Muscle layer of duodenum (tissue), 2 donors: ENCODE results near the gene SLC25A39.

Experiments used
- H3K27ac ChIP-seq: one replicate; pipeline ENCODE4 v1.7.0; 2013; ENCODE audit warnings: mild to moderate bottlenecking, low read length
- H3K27me3 ChIP-seq: one replicate; pipeline ENCODE4 v1.7.0; 2013; ENCODE audit warnings: low read depth, mild to moderate bottlenecking, control low read depth, low read length
- H3K36me3 ChIP-seq, 2 donors: one replicate each; pipeline ENCODE4 v1.7.0; 2013; ENCODE audit warnings: low read length in 2 of 2, control low read depth in 1 of 2, mild to moderate bottlenecking in 1 of 2; ENCODE audit not compliant: insufficient read depth in 2 of 2, control insufficient read depth in 1 of 2
- H3K4me1 ChIP-seq, 2 donors: one replicate each; pipeline ENCODE4 v1.7.0; 2013; ENCODE audit warnings: low read length in 2 of 2, mild to moderate bottlenecking in 2 of 2, control low read depth in 1 of 2, moderate library complexity in 1 of 2; ENCODE audit not compliant: insufficient read depth in 2 of 2, control insufficient read depth in 1 of 2
- H3K4me3 ChIP-seq, 2 donors: one replicate each; pipeline ENCODE4 v1.7.0; 2013; ENCODE audit warnings: low read length in 2 of 2, low read depth in 1 of 2, mild to moderate bottlenecking in 1 of 2
- H3K9me3 ChIP-seq, 2 donors: one replicate each; pipeline ENCODE4 v1.7.0; 2013; ENCODE audit warnings: low read length in 2 of 2, control low read depth in 1 of 2, mild to moderate bottlenecking in 1 of 2; ENCODE audit not compliant: control insufficient read depth in 1 of 2
- donor health status: healthy.

Gene SLC25A39

GRCh38 chr17:44361292-44362260, 37.0 kb upstream of the SLC25A39 start:
- no peaks in the 10 kb centered on the region for H3K36me3 ChIP-seq
- no peaks in the 10 kb centered on the region for H3K9me3 ChIP-seq
- H3K4me1 ChIP-seq, result peaks cover 0 to 29% of the 10 kb centered on the region in 2 donors
- H3K27me3 ChIP-seq, result peaks cover 11% of the 10 kb centered on the region
- no peak overlapping the region for H3K4me3 ChIP-seq
- H3K27ac ChIP-seq, result no peak overlapping the region

GRCh38 chr17:44360826-44361225, 36.2 kb upstream of the SLC25A39 start:
- peaks cover 11% of the 10 kb centered on the region for H3K27me3 ChIP-seq
- no peaks in the 10 kb centered on the region for H3K9me3 ChIP-seq
- no peak overlapping the region for H3K4me3 ChIP-seq
- H3K4me1 ChIP-seq, result peaks cover 0 to 29% of the 10 kb centered on the region in 2 donors
- H3K36me3 ChIP-seq, result no peaks in the 10 kb centered on the region
- H3K27ac ChIP-seq, result no peak overlapping the region

GRCh38 chr17:44360144-44360533, 35.5 kb upstream of the SLC25A39 start:
- Histone ChIP-seq H3K9me3 (no peaks in the 10 kb centered on the region), H3K36me3 (no peaks in the 10 kb centered on the region), H3K4me1 (peaks cover 0 to 29% of the 10 kb centered on the region in 2 donors), H3K4me3 (no peak overlapping the region), H3K27ac (no peak overlapping the region), H3K27me3 (peaks cover 11% of the 10 kb centered on the region)

- Histone ChIP-seq H3K9me3 (no peaks in the 10 kb centered on the region), H3K36me3 (no peaks in the 10 kb centered on the region), H3K4me1 (peaks cover 0 to 29% of the 10 kb centered on the region in 2 donors), H3K27me3 (peaks cover 11% of the 10 kb centered on the region), H3K4me3 (no peak overlapping the region), H3K27ac (no peak overlapping the region)
Observed at GRCh38 chr17:44359458-44360143, 35.0 kb upstream of the SLC25A39 start.

GRCh38 chr17:44359006-44359405, 34.4 kb upstream of the SLC25A39 start:
- H3K36me3 ChIP-seq, result no peaks in the 10 kb centered on the region
- H3K4me3 ChIP-seq, result no peak overlapping the region
- peaks cover 0 to 27% of the 10 kb centered on the region in 2 donors for H3K4me1 ChIP-seq
- H3K9me3 ChIP-seq, result no peaks in the 10 kb centered on the region
- H3K27me3 ChIP-seq, result peaks cover 11% of the 10 kb centered on the region
- H3K27ac ChIP-seq, result no peak overlapping the region

GRCh38 chr17:44358066-44358465, 33.4 kb upstream of the SLC25A39 start:
- H3K4me3 ChIP-seq, result no peak overlapping the region
- no peak overlapping the region for H3K27ac ChIP-seq
- peaks cover 11% of the 10 kb centered on the region for H3K27me3 ChIP-seq
- no peaks in the 10 kb centered on the region for H3K9me3 ChIP-seq
- H3K36me3 ChIP-seq, result no peaks in the 10 kb centered on the region
- peaks cover 0 to 20% of the 10 kb centered on the region in 2 donors for H3K4me1 ChIP-seq

GRCh38 chr17:44356241-44356640, 31.6 kb upstream of the SLC25A39 start:
- Histone ChIP-seq H3K4me3 (no peak overlapping the region), H3K9me3 (no peaks in the 10 kb centered on the region), H3K27me3 (no peaks in the 10 kb centered on the region), H3K36me3 (peaks cover 8 to 18% of the 10 kb centered on the region in 2 donors), H3K4me1 (peaks cover 0 to 6% of the 10 kb centered on the region in 2 donors), H3K27ac (no peak overlapping the region)

- H3K4me3 ChIP-seq, result no peak overlapping the region
- peaks cover 0 to under 1% of the 10 kb centered on the region in 2 donors for H3K4me1 ChIP-seq
- no peaks in the 10 kb centered on the region for H3K9me3 ChIP-seq
- no peaks in the 10 kb centered on the region for H3K27me3 ChIP-seq
- peaks cover 13 to 24% of the 10 kb centered on the region in 2 donors for H3K36me3 ChIP-seq
- H3K27ac ChIP-seq, result no peak overlapping the region
Observed at GRCh38 chr17:44355642-44356099, 31.0 kb upstream of the SLC25A39 start.

- Histone ChIP-seq H3K4me1 (no peaks in the 10 kb centered on the region), H3K9me3 (no peaks in the 10 kb centered on the region), H3K36me3 (peaks cover 13 to 32% of the 10 kb centered on the region in 2 donors), H3K27ac (no peak overlapping the region), H3K27me3 (no peaks in the 10 kb centered on the region), H3K4me3 (no peak overlapping the region)
Observed at GRCh38 chr17:44354582-44355561, 30.2 kb upstream of the SLC25A39 start.

GRCh38 chr17:44353672-44354331, 29.2 kb upstream of the SLC25A39 start:
- Histone ChIP-seq H3K27me3 (no peaks in the 10 kb centered on the region), H3K4me3 (peak overlapping the region in 1 of 2 donors; percentile 34), H3K9me3 (no peaks in the 10 kb centered on the region), H3K27ac (no peak overlapping the region), H3K36me3 (peaks cover 17 to 42% of the 10 kb centered on the region in 2 donors), H3K4me1 (peaks cover 0 to 4% of the 10 kb centered on the region in 2 donors)
